GM18873 (cell line): ENCODE results near the gene FOXP1.
A peak's percentile ranks its signal among the peaks of the same experiment; 100 is the strongest.

Experiments
- ATAC-seq: cut with Tn5 transposase; IDR thresholded peaks from one replicate; pipeline ENCODE4 v1.9.1; 2021; ENCODE audit warnings: mild to moderate bottlenecking, moderate library complexity, moderate number of reproducible peaks; ENCODE audit not compliant: unreplicated experiment, low FRiP score

The FOXP1 gene

GRCh38 chr3:71566776-71567175 lies 16.8 kb downstream of the FOXP1 start:
- ATAC-seq = no peak

GRCh38 chr3:71565976-71566375 lies 17.6 kb downstream of the FOXP1 start:
- no peak for ATAC-seq

GRCh38 chr3:71565316-71565715 lies 18.2 kb downstream of the FOXP1 start:
- ATAC-seq = no peak

DNA sequence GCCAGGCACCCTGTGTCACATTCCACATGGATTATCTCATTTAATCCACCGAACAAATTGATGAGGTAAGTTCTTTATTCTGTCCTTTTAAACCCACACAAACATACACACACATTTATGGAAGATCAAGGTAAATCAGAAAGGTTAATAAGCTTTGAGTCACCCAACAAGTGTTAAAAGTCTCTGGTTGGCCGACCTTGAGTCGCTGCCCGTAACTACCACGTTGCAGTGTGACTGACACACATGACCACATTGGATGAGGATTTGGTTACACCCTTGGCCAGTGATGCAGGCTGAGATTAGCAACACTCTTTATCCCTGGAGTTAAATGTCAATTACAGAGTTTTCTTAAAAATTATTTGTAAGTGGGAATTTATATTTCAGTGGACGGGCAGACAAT lies 19.2 kb downstream of the FOXP1 start:
- ATAC-seq = peak; percentile 28

DNA sequence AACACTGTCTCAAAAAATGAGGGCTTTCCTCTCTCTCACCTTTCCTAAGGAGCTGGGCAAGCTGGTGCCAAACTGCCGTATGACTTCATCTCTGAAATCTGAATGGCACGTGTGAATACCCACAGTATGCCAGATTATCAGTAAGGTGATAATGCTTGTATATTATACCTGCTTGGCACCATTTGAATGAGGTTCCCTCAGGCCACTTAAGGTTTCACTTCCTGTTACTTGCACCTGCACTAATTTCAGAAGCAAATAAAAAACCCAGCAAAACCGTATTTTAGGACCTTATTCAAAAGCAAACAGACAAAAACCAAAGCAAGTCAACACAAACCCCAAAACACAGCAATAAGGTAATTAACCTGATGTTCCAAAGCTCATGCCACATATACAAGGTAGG lies 19.7 kb downstream of the FOXP1 start:
- ATAC-seq = peak; percentile 87

DNA sequence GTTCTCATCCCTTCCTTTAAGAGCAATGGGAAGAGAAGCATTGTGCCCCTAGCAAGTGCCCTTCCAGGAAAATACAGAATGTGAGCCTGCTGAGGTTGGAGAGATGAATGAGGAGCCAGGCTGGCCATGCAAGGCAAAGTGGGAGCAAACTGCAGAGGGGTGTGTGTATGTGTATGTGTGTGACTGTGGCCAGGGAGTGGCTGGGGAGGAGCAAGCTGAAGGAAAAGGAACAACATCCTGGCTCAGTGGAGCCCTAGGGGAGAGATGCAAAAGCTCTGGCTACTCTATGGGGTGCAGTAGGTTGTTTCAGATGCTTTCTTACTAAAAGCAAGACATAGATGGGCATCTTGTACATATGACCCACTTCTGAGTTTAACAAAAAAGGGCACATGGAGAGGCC lies 20.6 kb downstream of the FOXP1 start:
- no peak for ATAC-seq

DNA sequence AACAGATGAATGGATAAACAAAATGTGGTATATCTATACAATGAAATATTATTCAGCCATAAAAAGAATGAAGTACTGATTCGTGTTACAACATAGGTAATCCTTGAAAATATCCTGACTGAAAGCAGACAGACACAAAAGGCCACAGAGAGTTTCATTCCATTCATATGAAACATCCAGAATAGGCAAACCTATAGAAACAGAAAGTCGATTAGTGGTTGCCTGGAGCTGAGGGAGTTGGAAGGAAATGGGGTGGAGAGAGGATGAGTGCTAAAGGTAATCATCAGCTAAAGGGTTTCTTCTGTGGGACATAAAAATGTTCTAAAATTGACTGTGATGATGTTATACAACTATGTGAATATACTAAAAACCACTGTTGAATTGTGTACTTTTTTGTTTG lies 22.9 kb downstream of the FOXP1 start:
- ATAC-seq = no peak

- no peak for ATAC-seq
These were observed 23.9 kb downstream of the FOXP1 start for GRCh38 chr3:71559578-71560162.

DNA sequence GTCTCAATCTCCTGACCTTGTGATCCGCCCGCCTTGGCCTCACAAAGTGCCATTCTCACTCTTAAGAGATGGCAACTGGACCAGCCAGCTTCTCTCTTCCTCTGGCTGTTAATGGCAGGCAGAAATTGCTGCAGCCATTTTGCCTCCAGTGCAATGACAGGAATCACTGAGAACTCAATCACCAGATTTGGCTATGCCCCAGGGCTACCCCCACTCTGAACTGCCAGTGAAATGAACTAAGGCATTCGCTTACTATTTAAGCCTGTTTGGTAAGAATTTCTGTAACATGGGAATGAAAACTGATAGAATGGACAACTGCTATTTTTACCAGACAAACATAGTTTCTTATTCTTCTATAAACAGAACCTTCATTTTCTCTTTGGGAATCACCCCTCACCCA lies 24.5 kb downstream of the FOXP1 start:
- no peak for ATAC-seq

DNA sequence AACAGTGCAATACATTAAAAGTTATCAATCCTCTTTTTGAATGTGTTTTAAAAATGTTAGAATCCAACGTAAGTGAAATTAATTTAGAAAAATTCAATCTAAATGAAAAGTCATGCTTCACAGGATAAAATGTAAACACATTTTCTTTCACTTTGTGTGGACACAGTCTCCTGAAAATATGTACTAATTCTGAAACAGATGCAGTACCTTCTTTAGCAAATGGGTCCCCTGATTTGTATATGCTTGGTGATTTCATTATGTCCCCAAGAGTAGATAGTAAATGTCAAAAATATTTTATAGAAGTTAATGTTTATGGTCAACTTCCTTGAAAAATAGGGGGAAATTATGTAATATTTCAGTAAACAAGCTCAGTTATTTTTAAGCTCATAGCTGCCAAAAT lies 28.9 kb downstream of the FOXP1 start:
- ATAC-seq = no peak

DNA sequence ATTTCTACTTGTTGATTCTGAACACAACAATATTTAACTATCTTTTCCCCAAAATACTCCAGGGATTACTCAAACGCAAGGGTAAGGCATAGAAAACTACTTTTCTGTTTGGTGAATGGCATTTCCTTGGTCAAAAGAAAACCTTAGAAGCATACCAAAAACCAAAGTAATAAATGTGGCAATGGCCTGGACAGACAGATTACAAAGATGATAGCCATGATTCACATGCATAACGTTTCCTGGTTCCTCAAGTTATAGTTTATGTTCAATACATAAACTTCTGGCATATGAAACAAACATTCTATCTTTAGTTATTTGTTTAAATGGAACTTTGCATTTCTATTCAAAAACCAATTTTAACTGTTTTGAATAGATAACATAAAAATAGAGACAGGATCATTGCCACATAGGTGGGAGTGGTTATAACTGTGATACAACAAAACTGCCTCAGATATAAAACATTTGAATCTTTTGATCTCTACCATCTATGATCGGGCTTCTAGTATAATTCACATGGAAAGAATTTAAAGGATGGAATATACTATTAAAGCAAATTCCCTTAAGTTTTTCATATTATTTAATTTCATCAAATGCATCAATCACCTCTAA lies 32.1 kb downstream of the FOXP1 start:
- no peak for ATAC-seq

GRCh38 chr3:71549951-71550350 lies 33.6 kb downstream of the FOXP1 start:
- no peak for ATAC-seq

DNA sequence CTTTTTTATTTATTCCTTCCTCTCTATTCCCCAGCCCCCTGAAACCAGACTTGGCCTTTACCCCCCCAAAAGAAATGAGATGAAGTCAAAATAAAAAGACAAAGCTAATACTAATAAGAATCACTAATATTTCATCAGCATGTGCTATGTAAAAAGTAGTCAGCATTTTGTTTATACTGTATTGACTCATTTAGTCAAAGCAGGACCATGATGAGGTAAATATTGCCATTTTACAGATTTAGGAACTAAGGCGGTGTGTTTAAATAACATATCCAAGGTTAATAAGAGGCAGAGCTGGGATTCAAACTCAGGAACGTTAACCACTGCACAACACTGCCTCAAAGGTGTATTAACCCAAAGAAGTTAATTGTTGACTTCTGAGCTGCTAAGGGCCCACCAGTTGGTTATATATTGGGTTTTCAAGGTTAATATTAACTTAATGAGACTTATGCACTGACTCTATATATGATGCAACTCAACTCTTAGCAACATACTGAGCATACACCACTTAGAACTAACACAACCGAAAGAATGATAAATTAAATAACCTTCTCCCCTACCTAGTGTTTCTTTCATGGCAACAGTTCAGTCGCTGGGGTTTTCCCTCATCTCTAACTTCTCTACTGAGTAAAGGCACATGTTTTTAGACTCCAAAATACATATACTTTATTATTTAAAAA lies 34.7 kb downstream of the FOXP1 start:
- peak; percentile 91 for ATAC-seq

DNA sequence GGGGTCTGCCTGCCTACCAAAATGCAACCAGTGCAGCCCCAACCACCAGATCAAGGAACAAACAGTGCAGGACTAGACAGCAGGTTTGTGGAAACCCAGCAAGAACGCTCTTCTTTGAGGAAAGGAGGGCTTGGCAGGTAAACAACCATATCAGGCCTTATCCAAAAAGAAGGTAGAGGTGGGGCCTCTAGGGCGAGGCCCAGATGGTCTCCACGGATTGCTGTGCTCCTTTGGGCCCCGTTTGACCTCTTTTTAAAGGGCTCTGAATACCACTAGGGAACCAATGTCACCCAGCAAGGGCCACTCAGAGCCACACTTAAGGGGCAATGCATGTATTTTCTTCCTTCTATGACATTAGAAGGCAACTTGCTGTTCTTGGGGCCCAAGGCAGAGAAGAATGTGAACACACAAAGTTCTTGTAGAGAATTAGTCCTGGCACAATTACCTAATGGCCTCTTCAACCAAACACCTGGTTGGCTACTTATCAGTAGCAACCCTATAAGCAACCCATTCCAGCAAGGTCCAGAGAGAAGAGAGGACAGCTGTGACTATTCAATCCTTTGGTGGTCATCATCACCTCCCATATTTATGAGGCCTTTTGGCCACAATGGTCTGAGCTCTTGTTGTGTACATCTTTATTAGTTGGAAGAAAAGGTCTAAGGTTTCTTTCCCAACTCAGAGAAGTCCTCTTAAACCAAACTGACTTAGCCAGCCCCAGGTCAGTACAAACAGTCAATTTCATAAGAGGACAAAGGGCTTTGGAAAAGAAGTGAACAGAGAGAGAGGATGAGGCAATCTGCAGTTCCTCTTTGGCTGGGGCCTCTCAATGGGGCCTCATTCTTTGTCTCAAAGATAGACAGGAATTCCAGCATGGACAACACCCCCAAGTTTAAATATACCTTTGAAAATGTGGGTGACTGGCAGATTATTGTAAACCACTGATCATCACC lies 36.0 kb downstream of the FOXP1 start:
- no peak for ATAC-seq

DNA sequence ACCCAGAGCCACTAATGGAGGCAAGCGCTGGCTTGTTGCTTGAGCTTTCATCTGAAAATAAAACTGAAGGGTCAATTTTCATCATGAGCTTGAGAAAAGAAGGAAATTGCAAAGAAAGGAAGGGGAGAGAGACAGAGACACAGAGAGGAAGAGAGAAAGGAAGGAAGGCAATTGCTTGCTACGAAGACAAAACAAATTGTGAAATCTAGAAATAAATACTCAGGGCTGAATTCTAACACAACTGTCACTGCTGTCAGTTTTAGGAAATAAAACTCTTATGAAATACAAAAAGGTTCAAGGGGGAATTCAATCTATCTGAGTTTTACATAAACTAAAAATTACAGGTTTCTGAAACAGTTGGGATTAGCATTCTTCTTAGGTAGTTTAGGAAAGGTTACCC lies 36.7 kb downstream of the FOXP1 start:
- ATAC-seq = no peak

GRCh38 chr3:71545330-71545729 lies 38.2 kb downstream of the FOXP1 start:
- ATAC-seq = no peak

GRCh38 chr3:71543371-71544016 lies 40.0 kb downstream of the FOXP1 start:
- ATAC-seq = peak; percentile 29

DNA sequence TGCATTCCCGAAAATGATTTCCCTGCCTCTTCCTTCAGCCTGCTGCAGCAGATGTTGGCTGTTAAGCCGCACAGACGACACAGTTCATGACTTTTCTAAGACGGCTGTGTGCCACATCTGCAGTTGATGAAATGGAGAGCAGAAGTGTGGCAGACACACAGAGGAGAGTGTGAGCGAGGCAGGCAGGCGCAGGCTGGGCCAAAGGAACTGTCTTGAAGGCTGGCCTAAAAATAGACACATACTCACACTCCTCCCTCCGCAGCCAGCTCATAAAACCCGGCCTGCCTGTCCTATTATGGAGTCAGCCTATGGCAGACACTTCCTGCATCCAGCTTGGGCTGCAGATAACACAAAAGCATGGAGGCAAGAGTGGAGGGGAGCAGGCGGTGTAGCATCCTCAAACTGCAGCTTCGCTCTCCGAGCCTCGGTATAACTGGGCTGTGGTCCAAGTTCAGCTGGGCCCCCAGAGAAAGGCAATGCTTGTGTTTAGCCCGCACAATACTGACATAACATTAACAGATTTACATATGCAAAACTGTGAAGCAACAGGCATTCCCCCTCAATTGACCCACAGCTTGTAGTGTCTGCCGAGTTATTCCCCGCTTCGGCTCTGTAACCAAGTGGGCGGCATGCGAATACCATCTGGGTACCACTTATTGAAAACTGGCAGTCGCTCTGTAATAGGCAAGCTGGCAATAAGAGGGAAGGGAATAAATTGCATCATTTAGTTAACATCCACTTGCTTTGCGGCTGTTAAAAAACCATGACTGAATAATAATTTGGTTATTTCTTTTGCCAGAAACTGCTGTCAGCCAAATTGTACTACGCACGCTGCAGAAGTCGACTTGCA lies 40.8 kb downstream of the FOXP1 start:
- ATAC-seq = peak; percentile 70

DNA sequence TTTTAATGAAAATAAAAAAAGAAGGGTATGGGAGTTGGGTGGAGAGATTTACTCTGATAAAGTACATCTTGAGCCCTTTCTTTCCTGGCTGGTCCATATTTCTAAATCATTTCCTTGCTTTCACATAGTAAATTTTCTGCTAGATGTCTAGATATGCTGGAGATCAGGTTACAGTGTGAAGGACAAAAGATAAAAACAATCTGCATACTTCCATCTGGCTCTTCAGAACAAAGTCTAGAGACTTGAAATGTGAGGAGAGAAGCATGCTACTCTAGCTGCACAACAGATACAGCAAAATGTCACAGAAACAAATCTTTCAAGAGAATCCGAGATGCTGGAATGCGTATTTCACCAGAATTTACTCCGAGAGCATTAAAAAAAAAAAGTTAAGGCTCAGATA lies 42.2 kb downstream of the FOXP1 start:
- no peak for ATAC-seq

DNA sequence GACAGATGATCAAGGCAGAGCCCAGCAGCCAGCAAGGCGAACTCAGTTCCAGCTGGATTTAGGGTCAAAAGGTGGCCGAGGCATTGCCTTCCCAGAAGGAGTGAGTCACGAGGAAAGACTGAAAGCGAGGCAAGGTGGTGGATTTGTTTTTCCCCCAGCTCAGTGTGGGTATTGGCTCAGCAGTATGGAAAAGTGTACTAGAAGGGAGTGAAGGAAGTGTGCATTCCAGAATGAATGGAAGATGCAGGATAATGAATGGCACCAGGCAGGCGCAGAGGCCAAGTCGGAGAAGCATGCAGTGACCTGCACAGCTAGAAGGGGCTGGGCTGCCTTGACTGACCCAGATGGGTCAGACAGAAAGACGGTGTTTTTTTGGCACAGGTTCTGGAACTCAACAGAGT lies 46.3 kb downstream of the FOXP1 start:
- ATAC-seq = no peak
